ENCODE results near the gene SURF4.

SURF4 gene

DNA sequence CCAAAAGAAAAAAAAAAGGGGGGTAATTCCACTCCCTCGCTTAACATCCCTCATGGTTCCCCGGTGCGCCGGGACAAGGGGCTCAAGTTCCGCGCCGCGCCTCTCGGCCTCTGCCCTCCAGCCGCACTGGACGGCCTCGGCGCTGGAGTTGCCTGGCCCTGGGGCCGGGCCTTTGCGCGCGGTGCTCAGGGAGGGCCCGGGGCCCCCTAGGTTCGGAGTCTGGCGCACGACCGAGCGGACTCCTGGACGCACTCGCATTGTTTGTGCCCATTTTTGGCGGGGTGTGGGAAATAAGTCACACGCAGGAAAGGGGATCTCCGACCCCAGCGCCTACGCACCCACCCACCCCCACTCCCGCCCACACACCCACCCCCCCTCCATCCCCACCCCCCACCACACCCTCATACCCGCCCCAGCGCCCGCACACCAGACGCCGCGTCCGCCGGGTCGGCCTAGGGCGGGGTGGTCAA, 28.3 kb downstream of the SURF4 start:
- Histone ChIP-seq H3K36me3 (ENCODE audit: insufficient read depth, low read length) (peaks cover 76% of the 10 kb centered on the region), H3K4me1 (ENCODE audit: insufficient read depth, low read length) (peaks cover 29% of the 10 kb centered on the region), H3K9ac (ENCODE audit: low read length) (peak overlapping the region; percentile 71), H3K27ac (ENCODE audit: low read depth, low read length) (peak overlapping the region; percentile 93), H3K9me3 (ENCODE audit: low read length) (no peaks in the 10 kb centered on the region), H3K4me3 (ENCODE audit: low read depth in 1 of 2, low read length in 2 of 2) (peak overlapping the region; percentile 90 to 99), H3K27me3 (ENCODE audit: control insufficient read depth in 1 of 2, insufficient read depth in 2 of 2, low read length in 2 of 2) (no peaks in the 10 kb centered on the region)

DNA sequence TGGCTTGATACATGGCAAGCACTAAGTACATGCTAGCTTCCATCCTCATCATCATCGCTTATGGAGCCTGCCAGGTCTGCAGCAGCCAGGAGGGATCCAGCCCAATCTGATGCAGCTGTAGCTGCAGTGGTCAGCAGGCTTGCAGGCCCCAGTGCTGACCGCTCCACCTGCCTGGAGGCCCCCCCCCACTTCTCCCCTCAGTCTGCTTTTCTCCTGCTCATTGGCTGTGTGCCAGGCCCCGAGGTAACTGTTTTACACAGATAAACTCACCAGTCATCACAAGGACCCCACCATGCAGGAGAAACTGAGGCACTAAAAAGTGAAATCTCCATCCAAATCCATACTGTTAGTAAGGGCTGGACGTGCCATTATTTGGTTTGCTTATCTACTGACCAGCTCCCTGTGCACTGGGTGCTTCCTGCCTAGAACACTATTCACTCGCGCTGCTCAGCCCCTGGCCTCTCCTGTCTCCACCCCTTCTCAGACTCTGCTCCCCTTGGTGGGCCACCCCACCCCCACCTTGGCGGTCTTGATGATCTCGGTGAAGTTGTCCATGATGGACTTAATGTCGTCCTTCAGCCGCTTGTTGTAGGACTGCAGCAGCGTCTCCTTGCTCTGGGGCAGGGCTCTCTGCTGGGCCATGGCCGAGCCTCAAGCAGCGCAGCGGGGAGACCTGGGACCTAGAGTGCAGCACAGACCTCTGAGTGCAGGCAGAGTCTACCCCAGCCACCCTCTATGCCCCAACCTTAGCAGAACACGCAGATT, 29.7 kb downstream of the SURF4 start:
- Histone ChIP-seq H3K4me3 (ENCODE audit: low read depth in 1 of 2, low read length in 2 of 2) (peak overlapping the region; percentile 10 to 71), H3K27me3 (ENCODE audit: control insufficient read depth in 1 of 2, insufficient read depth in 2 of 2, low read length in 2 of 2) (no peaks in the 10 kb centered on the region), H3K9me3 (ENCODE audit: low read length) (no peaks in the 10 kb centered on the region), H3K36me3 (ENCODE audit: insufficient read depth, low read length) (peaks cover 76% of the 10 kb centered on the region), H3K4me1 (ENCODE audit: insufficient read depth, low read length) (peaks cover 29% of the 10 kb centered on the region), H3K27ac (ENCODE audit: low read depth, low read length) (peak overlapping the region; percentile 24), H3K9ac (ENCODE audit: low read length) (peak overlapping the region; percentile 71)

DNA sequence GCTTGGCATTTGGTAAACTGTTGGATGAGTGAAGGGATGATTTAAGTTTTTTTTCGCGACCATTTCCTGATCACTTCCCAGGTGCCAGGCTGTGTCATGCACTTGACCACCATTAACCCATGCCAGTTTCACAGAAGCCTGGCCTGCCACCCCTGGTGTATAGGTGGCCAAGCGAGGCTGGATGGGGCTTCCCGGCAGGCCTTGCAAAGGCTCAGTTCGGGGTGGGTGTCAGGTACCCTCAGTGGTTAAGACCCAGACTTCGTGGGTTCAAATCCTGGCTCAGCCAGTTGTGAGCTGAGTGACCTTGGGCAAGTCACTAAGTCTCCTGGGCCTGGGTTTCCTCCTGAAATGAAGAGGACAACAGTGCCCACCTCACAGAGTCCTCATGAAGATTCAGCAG, 30.3 kb downstream of the SURF4 start:
- Histone ChIP-seq H3K36me3 (ENCODE audit: insufficient read depth, low read length) (peaks cover 76% of the 10 kb centered on the region), H3K9ac (ENCODE audit: low read length) (no peak overlapping the region), H3K27ac (ENCODE audit: low read depth, low read length) (no peak overlapping the region), H3K4me3 (ENCODE audit: low read depth in 1 of 2, low read length in 2 of 2) (no peak overlapping the region), H3K27me3 (ENCODE audit: control insufficient read depth in 1 of 2, insufficient read depth in 2 of 2, low read length in 2 of 2) (no peaks in the 10 kb centered on the region), H3K4me1 (ENCODE audit: insufficient read depth, low read length) (peaks cover 29% of the 10 kb centered on the region), H3K9me3 (ENCODE audit: low read length) (no peaks in the 10 kb centered on the region)

DNA sequence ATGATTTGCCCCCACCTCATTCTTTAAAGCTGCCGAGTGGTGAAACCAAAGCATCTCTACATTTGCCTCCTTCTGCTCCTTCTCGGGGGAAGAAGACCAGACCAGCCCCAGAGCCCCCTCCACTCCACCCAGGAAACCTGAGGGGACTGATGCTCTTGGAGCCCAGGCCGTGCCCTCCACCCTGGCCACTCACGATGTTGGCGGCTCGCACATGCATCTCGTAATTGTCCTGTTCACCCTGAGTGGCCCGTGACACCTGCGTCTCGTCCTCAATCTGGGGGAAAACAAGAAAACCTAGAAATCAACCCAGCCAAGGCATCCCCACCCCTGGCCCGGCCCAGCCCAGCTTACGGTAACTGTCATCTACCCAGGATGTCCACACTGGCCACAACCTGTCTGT, 30.9 kb downstream of the SURF4 start:
- Histone ChIP-seq H3K27me3 (ENCODE audit: control insufficient read depth in 1 of 2, insufficient read depth in 2 of 2, low read length in 2 of 2) (no peaks in the 10 kb centered on the region), H3K4me3 (ENCODE audit: low read depth in 1 of 2, low read length in 2 of 2) (no peak overlapping the region), H3K9ac (ENCODE audit: low read length) (no peak overlapping the region), H3K9me3 (ENCODE audit: low read length) (no peaks in the 10 kb centered on the region), H3K4me1 (ENCODE audit: insufficient read depth, low read length) (peaks cover 29% of the 10 kb centered on the region), H3K27ac (ENCODE audit: low read depth, low read length) (no peak overlapping the region), H3K36me3 (ENCODE audit: insufficient read depth, low read length) (peaks cover 76% of the 10 kb centered on the region)

DNA sequence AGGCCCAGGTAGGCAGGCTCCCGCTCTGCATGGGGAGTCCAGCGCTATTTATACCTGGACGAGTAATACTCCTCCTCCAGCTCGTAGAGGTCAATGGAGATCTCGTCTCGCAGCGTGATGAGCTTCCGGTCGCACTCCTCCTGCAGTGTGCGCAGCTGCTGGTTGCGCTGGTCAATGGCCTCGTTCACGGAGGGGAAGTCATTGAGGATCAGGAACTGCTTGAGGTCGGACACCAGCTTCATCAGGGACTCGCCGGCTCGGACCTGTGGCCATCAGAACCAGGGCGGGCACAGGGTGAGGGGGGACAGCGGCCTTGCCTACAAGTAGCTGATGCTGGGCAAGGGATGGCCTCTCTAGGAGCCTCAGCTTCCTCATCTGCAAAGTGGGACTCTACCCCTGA, 31.8 kb downstream of the SURF4 start:
- no peak overlapping the region for H3K9ac ChIP-seq (ENCODE audit: low read length)
- H3K27ac ChIP-seq (ENCODE audit: low read depth, low read length): no peak overlapping the region
- H3K4me1 ChIP-seq (ENCODE audit: insufficient read depth, low read length): peaks cover 21% of the 10 kb centered on the region
- no peak overlapping the region for H3K4me3 ChIP-seq (ENCODE audit: low read depth in 1 of 2, low read length in 2 of 2)
- no peaks in the 10 kb centered on the region for H3K9me3 ChIP-seq (ENCODE audit: low read length)
- H3K36me3 ChIP-seq (ENCODE audit: insufficient read depth, low read length): peaks cover 73% of the 10 kb centered on the region
- H3K27me3 ChIP-seq (ENCODE audit: control insufficient read depth in 1 of 2, insufficient read depth in 2 of 2, low read length in 2 of 2): no peaks in the 10 kb centered on the region

DNA sequence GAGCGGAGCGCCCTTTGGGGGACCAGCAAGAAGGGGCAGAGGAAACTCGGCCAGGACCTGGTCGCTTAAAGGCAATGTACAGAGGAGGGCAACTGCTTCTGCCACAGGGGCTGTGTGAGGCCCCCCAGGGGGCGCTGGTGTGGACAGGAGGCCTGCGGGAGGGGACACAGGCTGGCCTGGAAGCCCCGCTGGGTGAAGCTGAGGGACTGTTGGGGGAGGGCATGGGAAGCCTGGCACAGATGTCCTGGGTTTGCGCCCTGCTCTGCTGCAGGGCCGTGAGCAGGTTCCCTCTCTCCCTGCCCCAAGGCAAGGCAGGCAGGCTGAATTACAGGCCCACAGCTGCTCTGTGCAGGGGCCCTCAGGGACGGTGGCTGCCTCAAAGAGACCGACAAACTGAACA, 33.3 kb downstream of the SURF4 start:
- Histone ChIP-seq H3K27ac (ENCODE audit: low read depth, low read length) (no peak overlapping the region), H3K9ac (ENCODE audit: low read length) (no peak overlapping the region), H3K36me3 (ENCODE audit: insufficient read depth, low read length) (peaks cover 70% of the 10 kb centered on the region)

DNA sequence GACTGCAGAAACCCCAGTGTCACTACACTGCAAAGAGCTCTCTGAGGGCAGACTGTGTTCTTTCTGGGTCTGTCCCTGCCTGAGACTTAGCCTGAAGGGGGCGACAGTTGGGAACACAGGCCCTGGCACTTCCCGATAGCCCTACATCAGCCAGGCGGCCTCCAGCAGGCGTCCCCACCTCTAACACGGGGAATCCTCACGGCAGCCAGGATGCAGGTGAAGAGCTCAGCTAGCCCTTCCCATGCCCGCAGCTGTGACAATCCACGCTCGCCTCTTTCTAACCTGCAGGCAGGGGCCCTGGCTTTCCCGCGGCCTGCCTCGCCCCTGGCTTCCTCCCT, 33.8 kb downstream of the SURF4 start:
- H3K4me3 ChIP-seq (ENCODE audit: low read depth in 1 of 2, low read length in 2 of 2): no peak overlapping the region
- H3K27ac ChIP-seq (ENCODE audit: low read depth, low read length): no peak overlapping the region
- no peak overlapping the region for H3K9ac ChIP-seq (ENCODE audit: low read length)
- H3K4me1 ChIP-seq (ENCODE audit: insufficient read depth, low read length): peaks cover 15% of the 10 kb centered on the region
- H3K36me3 ChIP-seq (ENCODE audit: insufficient read depth, low read length): peaks cover 70% of the 10 kb centered on the region
- H3K9me3 ChIP-seq (ENCODE audit: low read length): no peaks in the 10 kb centered on the region
- no peaks in the 10 kb centered on the region for H3K27me3 ChIP-seq (ENCODE audit: control insufficient read depth in 1 of 2, insufficient read depth in 2 of 2, low read length in 2 of 2)

More for the DNA sequence above, 33.3 kb downstream of the SURF4 start:
- H3K4me3 ChIP-seq (ENCODE audit: low read depth in 1 of 2, low read length in 2 of 2): no peak overlapping the region
- no peaks in the 10 kb centered on the region for H3K27me3 ChIP-seq (ENCODE audit: control insufficient read depth in 1 of 2, insufficient read depth in 2 of 2, low read length in 2 of 2)
- no peaks in the 10 kb centered on the region for H3K9me3 ChIP-seq (ENCODE audit: low read length)
- peaks cover 15% of the 10 kb centered on the region for H3K4me1 ChIP-seq (ENCODE audit: insufficient read depth, low read length)

DNA sequence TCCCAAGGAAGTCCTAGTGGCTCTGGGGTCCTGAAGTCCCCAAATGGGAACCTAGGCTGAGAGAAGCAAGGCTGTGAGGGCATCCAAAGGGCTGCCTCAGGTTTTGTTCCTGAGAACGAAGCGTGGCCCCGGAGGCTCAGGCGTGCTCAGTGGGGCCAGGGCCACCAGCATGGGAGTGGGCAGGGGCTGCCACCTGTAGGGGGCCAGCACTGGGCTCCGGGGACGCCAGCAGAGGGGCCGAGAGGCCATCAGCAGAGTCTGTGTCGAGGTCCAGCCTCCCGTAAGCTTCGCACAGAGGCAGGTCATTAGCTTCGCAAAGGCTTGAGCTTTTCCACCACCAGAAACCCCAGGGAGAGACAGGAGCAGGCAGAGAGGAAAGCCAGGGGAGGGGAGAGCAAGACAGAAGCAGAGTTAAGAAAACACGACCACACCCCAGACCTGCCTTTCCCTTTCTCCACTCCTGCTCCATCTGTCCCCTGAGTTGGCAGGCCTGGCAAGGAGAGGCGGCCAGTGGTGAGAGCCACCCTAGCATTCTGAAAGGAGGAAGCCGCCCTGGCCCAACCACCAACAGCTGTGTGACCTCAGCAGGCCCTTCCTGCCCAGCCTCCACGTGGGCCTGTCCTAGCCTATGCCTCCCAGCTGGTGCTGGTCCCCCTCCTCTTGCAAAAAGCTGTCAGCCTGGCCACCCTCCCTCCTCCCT, 34.3 kb downstream of the SURF4 start:
- no peak overlapping the region for H3K4me3 ChIP-seq (ENCODE audit: low read depth in 1 of 2, low read length in 2 of 2)
- no peak overlapping the region for H3K9ac ChIP-seq (ENCODE audit: low read length)
- H3K27ac ChIP-seq (ENCODE audit: low read depth, low read length): no peak overlapping the region
- H3K36me3 ChIP-seq (ENCODE audit: insufficient read depth, low read length): peaks cover 70% of the 10 kb centered on the region
- no peaks in the 10 kb centered on the region for H3K27me3 ChIP-seq (ENCODE audit: control insufficient read depth in 1 of 2, insufficient read depth in 2 of 2, low read length in 2 of 2)
- H3K9me3 ChIP-seq (ENCODE audit: low read length): no peaks in the 10 kb centered on the region
- peaks cover 13% of the 10 kb centered on the region for H3K4me1 ChIP-seq (ENCODE audit: insufficient read depth, low read length)

DNA sequence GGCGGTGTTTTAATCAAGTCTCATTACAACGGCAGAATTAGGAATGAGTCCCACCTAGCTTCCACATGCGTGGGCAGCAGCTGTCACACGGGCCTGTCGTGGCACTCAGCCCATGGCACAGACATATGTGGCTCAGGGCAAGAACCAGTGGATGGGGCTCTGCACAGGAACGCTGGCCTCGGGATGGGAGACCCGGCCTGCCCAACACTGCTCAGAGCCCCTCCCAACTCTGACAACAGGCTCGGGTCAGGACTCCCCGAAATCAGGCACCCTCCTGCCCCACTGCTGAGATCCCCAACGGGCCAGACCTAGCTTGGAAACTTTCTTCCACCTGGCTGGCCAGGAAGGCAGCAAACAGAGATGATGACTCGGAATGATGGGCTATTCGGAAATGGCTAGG, 34.9 kb downstream of the SURF4 start:
- Histone ChIP-seq H3K27ac (ENCODE audit: low read depth, low read length) (no peak overlapping the region), H3K27me3 (ENCODE audit: control insufficient read depth in 1 of 2, insufficient read depth in 2 of 2, low read length in 2 of 2) (no peaks in the 10 kb centered on the region), H3K4me1 (ENCODE audit: insufficient read depth, low read length) (peaks cover 9% of the 10 kb centered on the region), H3K9me3 (ENCODE audit: low read length) (no peaks in the 10 kb centered on the region), H3K9ac (ENCODE audit: low read length) (no peak overlapping the region), H3K36me3 (ENCODE audit: insufficient read depth, low read length) (peaks cover 66% of the 10 kb centered on the region), H3K4me3 (ENCODE audit: low read depth in 1 of 2, low read length in 2 of 2) (no peak overlapping the region)

DNA sequence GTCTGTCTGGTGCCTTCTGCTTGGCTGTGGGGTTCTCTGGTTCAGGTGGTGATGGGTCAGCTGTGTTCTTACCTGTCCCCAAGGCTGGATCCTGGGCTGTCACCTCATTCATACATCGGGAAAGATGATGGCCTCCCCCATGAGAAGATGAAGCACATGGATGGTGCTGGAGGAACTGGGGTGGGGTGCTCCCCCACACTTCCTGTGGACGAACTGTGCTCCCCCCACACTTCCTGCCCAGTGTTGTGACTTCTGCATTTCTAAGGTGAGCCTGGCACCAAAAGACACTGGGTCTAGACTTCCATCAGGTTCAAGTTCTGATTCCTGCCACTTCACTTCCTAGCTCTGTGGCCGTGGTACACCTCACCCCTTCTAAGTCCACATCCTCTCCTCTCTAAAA, 35.6 kb downstream of the SURF4 start:
- Histone ChIP-seq H3K36me3 (ENCODE audit: insufficient read depth, low read length) (peaks cover 59% of the 10 kb centered on the region), H3K27ac (ENCODE audit: low read depth, low read length) (no peak overlapping the region)

DNA sequence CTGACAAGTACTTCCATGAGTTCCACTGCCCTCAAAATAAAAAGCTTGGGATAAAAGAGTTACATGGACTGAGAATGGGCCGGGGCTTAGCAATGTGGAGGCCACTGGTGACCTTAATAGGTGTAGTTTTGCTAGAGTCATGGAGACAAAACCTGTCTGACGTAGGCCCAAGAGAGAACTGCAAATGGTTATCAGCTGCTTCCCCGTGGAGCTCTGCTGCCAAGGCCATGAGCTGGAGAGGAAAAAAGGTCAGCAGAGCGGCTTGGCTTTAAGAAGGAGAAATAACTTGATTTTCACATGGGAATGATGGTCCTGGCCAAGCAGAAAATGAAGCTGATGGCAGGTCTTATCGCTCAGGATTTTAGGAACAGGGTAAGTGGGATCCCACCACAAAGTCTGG, 36.2 kb downstream of the SURF4 start:
- H3K4me1 ChIP-seq (ENCODE audit: insufficient read depth, low read length): peaks cover 10% of the 10 kb centered on the region
- H3K27ac ChIP-seq (ENCODE audit: low read depth, low read length): no peak overlapping the region
- peaks cover 54% of the 10 kb centered on the region for H3K36me3 ChIP-seq (ENCODE audit: insufficient read depth, low read length)
- H3K27me3 ChIP-seq (ENCODE audit: control insufficient read depth in 1 of 2, insufficient read depth in 2 of 2, low read length in 2 of 2): no peaks in the 10 kb centered on the region
- H3K9me3 ChIP-seq (ENCODE audit: low read length): no peaks in the 10 kb centered on the region
- H3K9ac ChIP-seq (ENCODE audit: low read length): no peak overlapping the region
- H3K4me3 ChIP-seq (ENCODE audit: low read depth in 1 of 2, low read length in 2 of 2): no peak overlapping the region

More for the DNA sequence above, 35.6 kb downstream of the SURF4 start:
- H3K4me3 ChIP-seq (ENCODE audit: low read depth in 1 of 2, low read length in 2 of 2): no peak overlapping the region
- no peak overlapping the region for H3K9ac ChIP-seq (ENCODE audit: low read length)
- H3K9me3 ChIP-seq (ENCODE audit: low read length): no peaks in the 10 kb centered on the region
- H3K4me1 ChIP-seq (ENCODE audit: insufficient read depth, low read length): peaks cover 4% of the 10 kb centered on the region
- no peaks in the 10 kb centered on the region for H3K27me3 ChIP-seq (ENCODE audit: control insufficient read depth in 1 of 2, insufficient read depth in 2 of 2, low read length in 2 of 2)

Data from muscle layer of colon (tissue), 2 donors.